GM18867 (cell line): ENCODE measurements around the gene NFKB2.

Experiments
- ATAC-seq: cut with Tn5 transposase; IDR thresholded peaks from one replicate; pipeline ENCODE4 v1.9.1; 2021; ENCODE audit warnings: mild to moderate bottlenecking, moderate library complexity; ENCODE audit not compliant: unreplicated experiment

The NFKB2 gene

GRCh38 chr10:102395400-102396316 is at the start of gene NFKB2:
Gene NFKB2 (plus strand): TSS chr10:102395705. CDS start chr10:102395960, 255 bp downstream.
- peak; percentile 25 for ATAC-seq

DNA sequence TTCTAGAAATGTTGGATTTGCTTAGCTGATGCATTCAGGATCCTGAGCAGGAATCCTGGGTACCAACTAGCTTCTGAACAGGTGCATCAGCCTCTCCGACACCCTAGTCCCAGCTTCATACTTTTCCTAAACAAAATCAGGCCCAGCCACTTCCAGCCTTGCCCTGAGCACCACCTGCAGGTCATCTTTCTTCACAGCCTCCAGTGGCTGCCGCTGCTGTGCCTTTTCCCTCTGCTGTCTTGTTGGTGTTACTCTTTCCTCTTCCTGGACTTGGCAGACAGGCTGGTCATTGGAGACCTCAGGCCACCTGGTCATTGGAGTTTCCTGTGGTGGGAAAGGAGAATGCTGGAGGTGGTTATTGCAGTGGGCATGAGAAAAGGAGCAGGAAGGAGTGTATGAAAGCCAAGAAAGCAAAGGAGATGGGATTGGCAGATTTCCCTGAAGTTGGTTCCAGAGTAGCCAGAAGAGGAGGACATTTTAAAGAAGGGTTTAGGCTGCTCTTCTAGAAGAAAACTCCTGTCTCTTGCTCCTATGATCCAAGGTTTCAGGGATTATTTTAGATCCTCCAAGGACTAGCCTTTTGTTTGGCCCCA is 48.2 kb upstream of the NFKB2 start:
- ATAC-seq, result no peak

DNA sequence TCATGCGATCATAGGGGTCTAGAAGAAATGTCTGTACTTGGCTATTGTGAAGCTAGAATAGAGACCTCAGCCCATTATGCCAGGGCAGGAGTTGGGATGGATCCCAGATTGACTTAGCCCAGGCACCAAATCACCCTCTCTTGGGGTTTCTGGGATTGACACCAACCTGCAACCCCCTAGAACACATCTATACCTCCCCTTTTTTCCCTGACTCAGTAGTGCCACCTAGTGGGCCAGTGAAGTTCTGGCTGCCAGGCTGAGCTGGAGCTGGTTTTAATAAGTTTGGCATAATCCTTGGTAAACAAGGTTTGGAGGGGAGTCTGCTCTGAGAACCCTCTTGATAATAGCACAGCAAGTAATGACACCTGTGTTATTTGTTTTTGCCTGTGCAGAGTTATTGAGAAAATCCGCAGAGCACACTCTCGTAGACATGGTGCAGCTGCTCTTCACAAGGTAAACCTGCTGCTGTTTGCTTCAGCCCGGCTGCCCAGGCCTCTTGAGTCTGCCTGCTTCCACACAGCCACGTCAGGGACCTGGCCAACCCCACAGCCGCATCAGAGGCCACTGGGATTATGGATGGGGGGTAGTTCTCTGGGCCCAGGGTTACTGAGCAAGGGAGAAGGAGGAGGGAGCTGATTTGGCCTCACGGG is 43.3 kb upstream of the NFKB2 start:
- no peak for ATAC-seq

DNA sequence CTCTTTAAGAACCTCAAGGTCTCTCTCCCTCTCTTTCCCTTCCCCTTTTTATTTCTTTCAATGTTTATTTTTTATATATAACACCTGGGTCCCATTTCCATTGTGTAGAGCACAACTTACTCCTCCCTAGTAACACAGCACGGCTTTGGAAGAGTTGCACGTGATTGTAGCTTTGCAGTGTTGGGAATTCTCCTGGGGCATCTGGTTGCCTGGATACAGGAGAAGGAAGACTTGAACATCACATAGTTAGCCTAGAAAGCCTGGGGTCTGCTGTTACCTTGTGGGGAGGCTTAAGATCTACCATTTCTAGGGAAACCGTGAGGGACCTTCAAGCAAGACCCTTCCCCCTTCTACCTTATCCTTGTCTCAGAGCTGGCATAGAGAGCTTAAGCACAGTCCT is 41.1 kb upstream of the NFKB2 start:
- no peak for ATAC-seq

DNA sequence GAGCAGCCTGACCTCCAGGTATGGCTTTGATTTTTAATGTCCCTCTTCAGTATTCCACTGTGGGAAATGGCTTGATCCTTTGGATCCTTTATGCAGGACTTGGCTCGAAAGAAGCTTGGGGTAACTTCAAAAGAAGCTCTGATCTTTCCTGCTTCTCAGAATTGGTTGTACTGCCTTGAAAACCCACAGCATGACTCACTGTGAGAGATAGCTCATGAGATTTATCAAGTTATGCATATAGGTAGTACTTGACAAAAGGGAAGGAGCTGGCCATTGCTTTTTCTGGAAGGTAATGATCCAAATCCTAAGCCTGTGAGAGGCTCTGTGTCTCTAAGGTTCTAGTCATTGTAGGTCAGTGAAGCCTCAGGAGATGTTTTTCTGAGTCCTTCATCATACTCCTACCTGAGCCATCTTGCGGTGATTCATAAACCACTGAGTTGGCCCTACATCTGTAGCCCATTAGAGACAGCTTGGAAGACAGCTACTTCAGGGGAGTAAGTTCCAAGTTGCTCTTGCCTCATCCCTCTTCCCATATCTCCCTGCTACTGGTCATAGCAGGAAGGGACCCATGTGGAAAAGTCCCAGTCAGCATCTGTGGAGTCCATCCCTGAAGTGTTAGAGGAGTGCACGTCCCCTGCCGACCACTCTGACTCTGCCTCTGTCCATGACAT is 36.7 kb upstream of the NFKB2 start:
- no peak for ATAC-seq

GRCh38 chr10:102367441-102367840 is 28.1 kb upstream of the NFKB2 start:
- no peak for ATAC-seq

DNA sequence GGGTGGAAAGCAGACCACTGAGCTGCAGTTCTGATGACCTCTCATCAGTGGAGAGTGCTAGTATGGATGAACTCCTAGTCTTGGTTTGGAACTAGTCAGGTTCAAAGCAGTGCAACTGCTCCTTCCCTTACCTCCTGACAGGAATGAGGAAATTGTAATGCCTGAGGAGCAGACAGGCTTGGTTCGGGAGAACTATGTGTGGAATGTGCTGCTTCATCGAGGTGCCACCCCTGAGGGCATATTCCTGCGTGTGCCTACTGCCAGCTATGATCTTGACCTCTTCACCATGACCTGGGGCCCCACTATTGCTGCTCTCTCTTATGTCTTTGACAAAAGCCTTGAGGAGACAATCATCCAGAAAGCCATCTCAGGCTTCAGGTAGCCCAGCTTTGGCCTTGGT is 27.4 kb upstream of the NFKB2 start:
- ATAC-seq, result no peak

DNA sequence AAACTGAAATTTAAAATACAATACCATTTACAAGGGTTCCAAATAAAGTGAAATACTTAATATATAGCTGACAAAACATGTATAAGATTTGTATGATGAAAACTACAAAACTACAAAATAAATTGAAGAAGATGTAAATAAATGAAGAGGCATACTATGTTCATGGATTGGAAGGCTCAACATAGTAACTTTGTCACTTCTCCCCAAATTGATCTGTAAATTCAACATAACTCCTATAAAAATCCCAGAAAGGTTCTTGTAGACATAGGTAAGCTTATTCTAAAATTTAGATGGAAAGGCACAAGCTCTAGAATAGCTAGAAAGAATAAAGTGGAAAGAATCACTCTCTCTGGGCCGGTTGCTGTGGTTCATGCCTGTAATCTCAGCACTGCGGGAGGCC is 24.2 kb upstream of the NFKB2 start:
- no peak for ATAC-seq

DNA sequence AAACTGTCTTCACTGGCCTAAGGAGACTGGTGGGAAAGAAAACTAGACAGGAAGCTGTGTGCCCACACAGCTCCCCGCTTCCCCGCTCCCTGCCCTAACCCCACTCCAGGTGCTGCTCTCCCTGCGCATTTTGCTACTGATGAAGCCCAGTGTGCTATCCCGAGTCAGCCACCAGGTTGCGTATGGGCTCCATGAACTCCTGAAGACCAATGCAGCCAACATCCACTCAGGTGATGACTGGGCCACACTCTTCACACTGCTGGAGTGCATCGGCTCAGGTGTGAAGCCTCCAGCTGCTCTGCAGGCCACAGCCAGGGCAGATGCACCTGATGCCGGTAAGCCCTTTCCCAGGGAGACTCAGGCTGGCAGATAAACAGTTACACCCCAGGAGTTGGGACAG is 20.3 kb upstream of the NFKB2 start:
- ATAC-seq, result no peak

DNA sequence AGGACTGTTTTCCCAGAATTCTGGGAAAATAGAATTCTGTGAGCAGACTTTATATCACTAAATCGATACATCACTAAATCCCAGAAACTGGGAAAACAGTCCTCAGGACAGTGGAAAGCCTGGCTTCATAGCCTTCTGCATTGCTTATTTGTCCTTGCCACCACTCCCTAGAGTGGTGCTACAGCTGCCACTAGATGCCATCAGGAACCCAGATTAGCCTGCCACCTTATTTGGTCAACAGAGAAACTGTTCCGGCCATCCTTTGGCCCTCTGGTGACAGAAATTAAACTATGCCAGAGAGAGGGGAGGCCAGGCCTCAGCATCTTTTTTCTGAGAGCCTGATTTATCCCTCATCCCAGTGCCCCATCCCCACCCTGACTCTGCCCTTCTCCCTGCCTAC is 19.6 kb upstream of the NFKB2 start:
- no peak for ATAC-seq

- no peak for ATAC-seq
Observed at GRCh38 chr10:102376901-102377300, 18.6 kb upstream of the NFKB2 start.

- no peak for ATAC-seq
Observed at GRCh38 chr10:102379383-102379782, 16.1 kb upstream of the NFKB2 start.

GRCh38 chr10:102381983-102382382 is 13.5 kb upstream of the NFKB2 start:
- ATAC-seq, result no peak

GRCh38 chr10:102382871-102383270 is 12.6 kb upstream of the NFKB2 start:
- ATAC-seq, result no peak

- ATAC-seq, result no peak
Observed at GRCh38 chr10:102384053-102384452, 11.5 kb upstream of the NFKB2 start.

- no peak for ATAC-seq
Observed at GRCh38 chr10:102384606-102385429, 10.7 kb upstream of the NFKB2 start.

DNA sequence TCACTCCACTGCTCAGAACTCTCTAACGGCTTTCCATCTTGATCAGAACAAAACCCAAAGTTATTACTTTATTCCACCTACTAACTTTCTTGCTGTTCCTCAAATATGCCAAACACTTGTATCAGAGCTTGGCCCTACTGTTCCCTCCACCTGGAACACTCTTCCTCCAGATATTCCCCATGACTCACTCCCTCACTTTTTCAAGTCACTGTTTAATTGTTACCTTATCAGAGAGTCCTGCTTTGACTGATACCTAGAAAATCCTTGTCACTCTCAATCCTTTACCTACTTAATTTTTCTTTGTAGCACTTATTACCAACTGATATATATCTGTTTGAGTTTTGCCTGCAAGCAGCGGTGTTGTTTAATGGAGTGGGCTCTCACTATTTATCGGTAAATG is 5.6 kb upstream of the NFKB2 start:
- ATAC-seq, result no peak

DNA sequence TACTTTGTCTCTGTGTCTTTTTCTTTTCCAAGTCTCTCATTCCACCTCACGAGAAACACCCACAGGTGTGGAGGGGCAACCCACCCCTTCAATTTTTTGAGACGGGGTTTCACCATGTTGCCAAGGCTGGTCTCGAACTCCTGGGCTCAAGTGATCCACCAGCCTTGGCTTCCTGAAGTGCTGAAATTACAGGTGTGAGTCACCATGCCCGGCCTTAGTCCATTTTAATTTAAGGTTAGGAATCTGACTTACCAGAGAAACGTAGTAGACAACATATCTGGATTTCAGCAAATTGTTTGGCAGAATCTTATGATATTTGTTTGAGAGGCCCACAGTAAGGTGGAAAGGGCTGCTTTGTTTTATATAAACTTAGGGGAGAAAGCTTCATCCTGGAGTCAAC is 3.2 kb upstream of the NFKB2 start:
- no peak for ATAC-seq

DNA sequence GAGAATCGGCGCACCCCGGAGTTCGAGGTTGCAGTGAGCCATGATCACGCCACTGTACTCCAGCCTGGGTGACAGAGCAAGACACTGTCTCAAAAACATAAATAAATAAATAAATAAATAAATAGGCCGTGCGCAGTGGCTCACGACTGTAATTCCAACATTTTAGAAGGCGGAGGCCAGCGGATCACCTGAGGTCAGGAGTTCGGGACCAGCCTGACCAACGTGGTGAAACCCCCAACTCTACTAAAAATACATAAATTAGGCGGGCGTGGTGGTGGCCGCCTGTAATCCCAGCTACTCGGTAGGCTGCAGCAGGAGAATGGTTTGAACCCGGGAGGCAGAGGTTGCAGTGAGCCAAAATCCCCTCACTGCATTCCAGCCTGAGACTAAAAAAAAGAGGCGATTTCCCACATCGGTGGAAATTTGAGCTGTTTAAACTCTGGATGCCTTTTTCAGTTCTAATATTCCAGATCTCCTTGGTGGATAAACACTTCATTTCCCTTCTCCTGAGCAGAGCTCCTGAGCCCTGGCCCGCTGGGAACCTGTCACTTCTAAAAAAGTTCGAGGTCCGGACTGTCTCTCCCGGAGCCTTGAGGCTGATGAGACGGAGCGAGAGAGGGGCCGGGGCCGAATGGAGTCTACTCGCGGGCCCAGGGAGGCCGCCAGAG is 2.0 kb upstream of the NFKB2 start:
- no peak for ATAC-seq
